ENCODE results near the gene MSANTD2. TPM values are rescaled to one million over a fixed set of nuclear protein-coding genes. Genes with fewer than 3 reads are reported as not detected.

The MSANTD2 gene
- total RNA-seq, 1 donor from 2014 or later, result 9.8 TPM

DNA sequence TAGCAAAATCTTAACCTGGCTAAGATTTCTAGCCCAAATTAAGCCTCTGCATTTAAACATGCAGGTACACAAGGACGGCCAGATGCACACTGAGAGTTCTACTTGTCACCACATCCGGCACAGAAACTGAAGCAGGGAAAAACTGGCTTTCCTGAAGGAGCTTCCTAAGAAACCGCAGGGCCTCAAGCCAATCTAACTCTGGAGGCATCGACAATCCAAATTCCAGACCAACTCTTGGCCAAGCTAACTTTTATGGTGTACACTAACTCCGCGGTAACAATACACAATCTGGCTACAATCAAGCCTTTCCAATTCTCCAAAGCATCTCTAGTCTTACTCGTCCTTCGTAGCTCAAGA is 1.2 kb downstream of the MSANTD2 start:
- peak overlapping the region; percentile 70 to 93 for H3K4me3 ChIP-seq
- H3K27ac ChIP-seq, result peak overlapping the region; percentile 90
- DNase-seq (ENCODE audit: extremely low spot score in 2 of 2), result no peak
- H3K27me3 ChIP-seq, result no peaks in the 10 kb centered on the region
- no peaks in the 10 kb centered on the region for H3K9me3 ChIP-seq
- TF ChIP-seq POLR2A (IDR thresholded peaks at IDR 0.05) (no peak), POLR2AphosphoS5 (IDR thresholded peaks at IDR 0.05; ENCODE audit: insufficient read depth in 1 of 2, low read depth in 1 of 2) (no peak)
- TF ChIP-seq, protein P1, sequence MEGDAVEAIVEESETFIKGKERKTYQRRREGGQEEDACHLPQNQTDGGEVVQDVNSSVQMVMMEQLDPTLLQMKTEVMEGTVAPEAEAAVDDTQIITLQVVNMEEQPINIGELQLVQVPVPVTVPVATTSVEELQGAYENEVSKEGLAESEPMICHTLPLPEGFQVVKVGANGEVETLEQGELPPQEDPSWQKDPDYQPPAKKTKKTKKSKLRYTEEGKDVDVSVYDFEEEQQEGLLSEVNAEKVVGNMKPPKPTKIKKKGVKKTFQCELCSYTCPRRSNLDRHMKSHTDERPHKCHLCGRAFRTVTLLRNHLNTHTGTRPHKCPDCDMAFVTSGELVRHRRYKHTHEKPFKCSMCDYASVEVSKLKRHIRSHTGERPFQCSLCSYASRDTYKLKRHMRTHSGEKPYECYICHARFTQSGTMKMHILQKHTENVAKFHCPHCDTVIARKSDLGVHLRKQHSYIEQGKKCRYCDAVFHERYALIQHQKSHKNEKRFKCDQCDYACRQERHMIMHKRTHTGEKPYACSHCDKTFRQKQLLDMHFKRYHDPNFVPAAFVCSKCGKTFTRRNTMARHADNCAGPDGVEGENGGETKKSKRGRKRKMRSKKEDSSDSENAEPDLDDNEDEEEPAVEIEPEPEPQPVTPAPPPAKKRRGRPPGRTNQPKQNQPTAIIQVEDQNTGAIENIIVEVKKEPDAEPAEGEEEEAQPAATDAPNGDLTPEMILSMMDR (IDR thresholded peaks at IDR 0.05), result no peak
- no peaks in the 10 kb centered on the region for H3K36me3 ChIP-seq
- peaks cover 36% of the 10 kb centered on the region for H3K4me1 ChIP-seq
- intact Hi-C loops (cut with DNase I), result no loop called here

DNA sequence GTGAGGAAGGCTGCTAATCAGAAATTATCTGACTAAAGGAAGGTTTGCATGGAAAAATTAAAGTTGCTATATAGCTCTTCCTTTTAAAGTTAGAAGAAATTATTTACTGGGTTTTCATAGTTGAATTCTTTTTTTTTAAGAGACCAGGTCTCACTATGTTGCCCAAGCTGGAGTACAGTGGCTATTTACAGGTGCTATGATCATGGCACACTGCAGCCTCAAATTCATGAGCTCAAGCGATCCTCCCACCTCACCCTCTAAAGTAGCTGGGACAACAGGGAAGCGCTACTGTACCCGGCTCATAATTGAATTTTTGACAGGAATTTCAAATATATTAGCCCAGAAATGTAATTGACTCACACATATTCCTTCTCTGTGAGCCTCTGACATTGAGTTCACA is 3.9 kb downstream of the MSANTD2 start:
- intact Hi-C loops (cut with DNase I), result no loop called here
- Histone ChIP-seq H3K27ac (no peak overlapping the region), H3K4me3 (no peak overlapping the region), H3K36me3 (no peaks in the 10 kb centered on the region), H3K27me3 (no peaks in the 10 kb centered on the region), H3K9me3 (no peaks in the 10 kb centered on the region), H3K4me1 (peaks cover 52% of the 10 kb centered on the region)
- DNase-seq (ENCODE audit: extremely low spot score in 2 of 2), result no peak
- TF ChIP-seq, protein P1 (IDR thresholded peaks at IDR 0.05), result no peak
- TF ChIP-seq POLR2AphosphoS5 (IDR thresholded peaks at IDR 0.05; ENCODE audit: insufficient read depth in 1 of 2, low read depth in 1 of 2), result no peak
- no peak for TF ChIP-seq POLR2A (IDR thresholded peaks at IDR 0.05)

DNA sequence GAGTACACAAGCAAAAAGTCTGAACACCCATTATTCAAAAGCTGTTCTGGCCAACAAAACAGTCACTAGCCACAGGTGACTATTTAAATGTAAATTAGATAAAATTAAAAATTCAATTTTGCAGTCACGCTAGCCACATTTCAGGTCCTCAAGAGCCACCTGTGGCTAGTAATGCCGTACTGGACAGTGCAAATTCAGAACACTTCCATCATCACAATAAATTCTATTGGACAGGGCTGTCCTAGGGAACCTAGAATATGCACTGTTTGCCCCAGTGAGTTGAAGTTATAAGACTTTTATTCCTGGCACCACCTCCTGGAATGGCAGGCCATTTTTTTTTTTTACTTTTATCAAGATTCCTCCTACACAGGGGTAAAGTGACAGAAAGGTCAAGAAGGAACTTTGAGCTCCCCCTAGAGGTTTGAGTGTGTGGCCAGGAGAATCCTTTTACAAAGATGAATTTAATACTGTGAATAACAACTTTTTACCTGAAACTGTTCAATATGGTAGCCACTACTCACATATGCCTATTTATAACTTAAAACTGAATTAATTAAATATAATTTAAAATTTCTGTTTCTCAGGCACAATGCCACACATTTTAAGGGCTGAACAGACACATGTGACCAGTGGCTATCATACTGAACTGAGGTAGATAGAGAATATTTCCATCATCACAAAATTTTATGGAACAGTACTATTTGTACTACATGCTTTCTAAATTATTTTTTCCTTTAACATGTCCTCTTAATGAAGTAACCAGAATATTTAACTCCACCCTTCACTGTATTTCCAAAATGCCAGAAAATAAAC is 6.5 kb downstream of the MSANTD2 start:
- Histone ChIP-seq H3K9me3 (no peaks in the 10 kb centered on the region), H3K27ac (no peak overlapping the region), H3K4me3 (no peak overlapping the region), H3K27me3 (no peaks in the 10 kb centered on the region), H3K36me3 (no peaks in the 10 kb centered on the region), H3K4me1 (peaks cover 36% of the 10 kb centered on the region)
- intact Hi-C loops (cut with DNase I), result no loop called here
- DNase-seq (ENCODE audit: extremely low spot score in 2 of 2), result no peak
- TF ChIP-seq POLR2A (IDR thresholded peaks at IDR 0.05) (no peak), POLR2AphosphoS5 (IDR thresholded peaks at IDR 0.05; ENCODE audit: insufficient read depth in 1 of 2, low read depth in 1 of 2) (no peak)
- TF ChIP-seq, protein P1 (IDR thresholded peaks at IDR 0.05), result peak in 1 of 3 experiments; percentile 25

DNA sequence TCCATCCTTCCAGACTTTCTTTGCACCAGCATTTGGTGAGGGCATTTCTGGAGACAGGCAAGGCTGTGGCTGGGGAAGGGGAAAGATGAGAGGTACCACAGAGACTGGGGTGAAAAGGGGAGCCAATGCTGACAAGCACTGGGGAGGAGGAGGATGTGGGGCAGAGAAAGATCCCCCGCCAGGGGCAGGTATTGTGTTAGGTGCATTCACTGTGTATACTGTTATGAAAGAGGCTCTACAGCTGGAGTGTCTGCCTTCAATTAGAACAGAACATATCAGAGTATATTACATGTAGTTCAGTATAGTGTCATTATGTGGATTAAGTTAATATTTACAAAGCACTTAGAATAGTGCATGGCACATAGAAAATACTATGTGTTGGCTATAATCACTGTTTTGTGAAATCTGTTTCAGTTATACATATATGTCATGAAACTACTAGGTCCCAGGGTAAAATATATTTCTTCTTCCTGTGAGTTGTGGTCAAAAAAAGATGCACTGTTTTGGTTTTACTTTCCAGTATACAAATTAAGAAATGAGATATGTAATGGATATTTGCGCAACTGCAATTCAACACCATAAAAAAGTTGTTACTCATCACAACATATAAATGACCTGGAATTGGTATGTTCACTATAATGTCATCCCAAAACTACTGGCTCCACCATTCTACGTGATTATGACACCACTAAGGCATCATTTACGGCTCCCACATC is 8.4 kb downstream of the MSANTD2 start:
- peaks cover 21% of the 10 kb centered on the region for H3K4me1 ChIP-seq
- TF ChIP-seq, protein P1 (IDR thresholded peaks at IDR 0.05), result no peak
- TF ChIP-seq POLR2AphosphoS5 (IDR thresholded peaks at IDR 0.05; ENCODE audit: insufficient read depth in 1 of 2, low read depth in 1 of 2) (no peak), POLR2A (IDR thresholded peaks at IDR 0.05) (no peak)
- no peaks in the 10 kb centered on the region for H3K36me3 ChIP-seq
- no peak overlapping the region for H3K27ac ChIP-seq
- no peaks in the 10 kb centered on the region for H3K9me3 ChIP-seq
- intact Hi-C loops (cut with DNase I), result no loop called here
- H3K4me3 ChIP-seq, result no peak overlapping the region
- DNase-seq (ENCODE audit: extremely low spot score in 2 of 2), result no peak
- H3K27me3 ChIP-seq, result no peaks in the 10 kb centered on the region

DNA sequence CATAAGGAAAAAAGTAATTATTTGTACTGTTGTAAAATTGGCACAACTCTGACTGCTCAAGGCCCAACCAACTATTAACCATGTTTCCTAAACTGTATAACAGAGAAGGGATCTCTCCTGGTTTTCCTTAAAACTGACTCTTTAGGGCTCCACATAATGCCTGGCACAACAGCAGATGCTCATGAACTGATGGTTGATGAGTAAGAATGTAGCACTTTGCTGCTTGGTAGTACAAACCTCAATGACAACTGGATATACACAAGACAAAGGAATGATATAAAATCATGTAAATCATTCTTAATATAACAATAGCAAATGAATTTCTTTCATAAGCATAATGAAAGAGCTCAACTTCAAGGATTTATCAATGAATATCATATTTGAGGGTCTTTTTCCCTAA is 11.7 kb downstream of the MSANTD2 start:
- Histone ChIP-seq H3K4me3 (no peak overlapping the region), H3K36me3 (no peaks in the 10 kb centered on the region), H3K27me3 (no peaks in the 10 kb centered on the region), H3K27ac (no peak overlapping the region), H3K9me3 (no peaks in the 10 kb centered on the region), H3K4me1 (peaks cover 15% of the 10 kb centered on the region)
- TF ChIP-seq, protein P1 (IDR thresholded peaks at IDR 0.05), result no peak
- TF ChIP-seq POLR2A (IDR thresholded peaks at IDR 0.05) (no peak), POLR2AphosphoS5 (IDR thresholded peaks at IDR 0.05; ENCODE audit: insufficient read depth in 1 of 2, low read depth in 1 of 2) (no peak)
- no peak for DNase-seq (ENCODE audit: extremely low spot score in 2 of 2)
- intact Hi-C loops (cut with DNase I), result no loop called here
